ENCODE measurements around the gene PADI1.

Gene PADI1

GRCh38 chr1:17204546-17205440, at the start of gene PADI1:
Gene PADI1, plus strand, starts transcription at chr1:17205128. Its CDS starts 90 bp downstream, at chr1:17205218.
- no peak for DNase-seq

- DNase-seq: no peak
These were observed 49.5 kb upstream of the PADI1 start for GRCh38 chr1:17155257-17155920.

- DNase-seq: no peak
These were observed 48.8 kb upstream of the PADI1 start for GRCh38 chr1:17156108-17156507.

GRCh38 chr1:17158961-17159360, 46.0 kb upstream of the PADI1 start:
- no peak for DNase-seq

- no peak for DNase-seq
These were observed 43.7 kb upstream of the PADI1 start for GRCh38 chr1:17161137-17161740.

GRCh38 chr1:17161926-17162800, 42.8 kb upstream of the PADI1 start:
- no peak for DNase-seq

- DNase-seq: no peak
These were observed 42.0 kb upstream of the PADI1 start for GRCh38 chr1:17162941-17163340.

- no peak for DNase-seq
These were observed 41.6 kb upstream of the PADI1 start for GRCh38 chr1:17163371-17163770.

- DNase-seq: no peak
These were observed 40.9 kb upstream of the PADI1 start for GRCh38 chr1:17163789-17164666.

GRCh38 chr1:17165823-17166222, 39.1 kb upstream of the PADI1 start:
- DNase-seq: no peak

- DNase-seq: no peak
These were observed 37.7 kb upstream of the PADI1 start for GRCh38 chr1:17167041-17167785.

GRCh38 chr1:17167786-17168090, 37.2 kb upstream of the PADI1 start:
- DNase-seq: no peak

GRCh38 chr1:17168091-17168876, 36.6 kb upstream of the PADI1 start:
- DNase-seq: peak; percentile 80

- no peak for DNase-seq
These were observed 34.4 kb upstream of the PADI1 start for GRCh38 chr1:17170571-17170970.

GRCh38 chr1:17173217-17173616, 31.7 kb upstream of the PADI1 start:
- no peak for DNase-seq

GRCh38 chr1:17176306-17177061, 28.4 kb upstream of the PADI1 start:
- no peak for DNase-seq

- no peak for DNase-seq
These were observed 27.3 kb upstream of the PADI1 start for GRCh38 chr1:17177651-17178050.

GRCh38 chr1:17181781-17182464, 23.0 kb upstream of the PADI1 start:
- no peak for DNase-seq
